ENCODE measurements around the gene SNTG2.

DNA sequence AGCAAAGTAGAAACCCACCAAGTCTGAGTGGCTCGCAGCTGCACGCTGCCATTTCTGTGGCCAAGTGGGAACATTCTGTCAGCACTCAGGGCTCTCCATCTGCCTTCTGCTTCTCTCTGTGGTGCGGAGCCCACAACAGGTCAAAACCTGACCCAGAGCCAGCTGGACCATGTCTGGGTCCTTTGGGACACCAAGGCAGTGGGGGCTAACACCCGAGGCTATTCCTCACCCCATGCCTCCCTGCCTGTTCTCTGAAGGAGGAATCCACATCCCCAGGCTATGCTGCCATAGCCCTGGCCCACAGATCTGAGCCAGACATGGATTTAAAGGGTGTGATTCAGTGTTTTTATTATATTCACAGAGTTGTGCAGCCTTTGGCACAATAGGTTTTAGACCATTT lies 86.4 kb downstream of the SNTG2 start:
- TF ChIP-seq POLR2AphosphoS5 (IDR thresholded peaks at IDR 0.05; ENCODE audit: borderline replicate concordance, low read depth, low read length), result no peak
- no peak for TF ChIP-seq EZH2 (IDR thresholded peaks at IDR 0.05)
- no peak for TF ChIP-seq FOXP2 (optimal IDR thresholded peaks at IDR 0.05; ENCODE audit: control extremely low read depth, extremely low read length, insufficient read depth)
